K562 (cell line): Measurements from ENCODE around the gene OLFML2A.

Source experiments
- ARNT ChIP-seq, 2 experiments: fragments of 450-650 bp; IDR thresholded peaks; 2 replicates each; pipeline ENCODE4 v1.6.1; 2016; ENCODE audit warnings: mild to moderate bottlenecking in 1 of 2
- CTCF ChIP-seq, 3 experiments: IDR thresholded peaks in 2 of 3; conservative IDR thresholded peaks in 1 of 3; 2 replicates each; pipeline ENCODE4 v1.5.1; 2011 to 2012; ENCODE audit warnings: low read length in 3 of 3, mild to moderate bottlenecking in 3 of 3, control low read depth in 2 of 3, improper control_type of control experiment in 1 of 3, inconsistent platforms in 1 of 3, low read depth in 1 of 3, mixed read lengths in 1 of 3, moderate library complexity in 1 of 3; ENCODE audit not compliant: insufficient read depth in 2 of 3
- FOXK2 ChIP-seq, 2 experiments: fragments of 450-650 bp; IDR thresholded peaks in 1 of 2; conservative IDR thresholded peaks in 1 of 2; 2 replicates each; pipeline ENCODE4 v1.6.1; 2016; ENCODE audit warnings: low read depth in 2 of 2, mild to moderate bottlenecking in 1 of 2
- FOXO4 ChIP-seq: fragments of 450-650 bp; formaldehyde crosslinking; IDR thresholded peaks from 2 replicates; pipeline ENCODE4 v1.4.0; 2020; ENCODE audit warnings: mild to moderate bottlenecking, moderate library complexity
- HDAC6 ChIP-seq: IDR thresholded peaks from 2 replicates; pipeline ENCODE4 v1.6.1; 2012; ENCODE audit warnings: low read depth, mild to moderate bottlenecking, control low read depth, inconsistent platforms, low read length, moderate library complexity
- PBX2 ChIP-seq, 2 experiments: IDR thresholded peaks in 1 of 2; conservative IDR thresholded peaks in 1 of 2; 2 replicates each; pipeline ENCODE4 v1.6.1; 2016; ENCODE audit warnings: low read depth in 2 of 2, mild to moderate bottlenecking in 1 of 2, missing compliant biosample characterization in 1 of 2, missing genetic modification characterization in 1 of 2, moderate library complexity in 1 of 2
- PCBP1 ChIP-seq: fragments of 200-400 bp; formaldehyde crosslinking; IDR thresholded peaks from 2 replicates; pipeline ENCODE4 v1.6.1; 2018; ENCODE audit warnings: mild to moderate bottlenecking, low read depth, low read length; ENCODE audit not compliant: poor library complexity, severe bottlenecking
- POLR2A ChIP-seq: fragments of 450-650 bp; conservative IDR thresholded peaks from 2 replicates; pipeline ENCODE4 v1.6.1; 2016
- RCOR1 ChIP-seq, 2 experiments: IDR thresholded peaks; 2 replicates each; pipeline ENCODE4 v1.6.1; 2012; ENCODE audit warnings: low read depth in 2 of 2, low read length in 2 of 2, borderline replicate concordance in 1 of 2, improper control_type of control experiment in 1 of 2
- SOX6 ChIP-seq: fragments of 450-650 bp; IDR thresholded peaks from 2 replicates; pipeline ENCODE4 v1.6.1; 2014; ENCODE audit warnings: mild to moderate bottlenecking
- SREBF1 ChIP-seq: fragments of 150-350 bp; IDR thresholded peaks from 2 replicates; pipeline ENCODE4 v1.6.1; 2014; ENCODE audit warnings: antibody characterized with exemption, low read depth, low read length, borderline replicate concordance
- TAF1 ChIP-seq: IDR thresholded peaks from 2 replicates; pipeline ENCODE4 v1.6.1; 2011; ENCODE audit warnings: mild to moderate bottlenecking, low read length, moderate library complexity; ENCODE audit not compliant: insufficient read depth, control insufficient read depth, severe bottlenecking; ENCODE audit errors: extremely low read depth
- TOE1 ChIP-seq, 2 experiments: fragments of 450-650 bp in 1 of 2; sonication (generic) in 1 of 2; formaldehyde crosslinking in 1 of 2; IDR thresholded peaks; 2 replicates each; pipeline versions ENCODE4 v1.7.1 to v1.8.0; 2016 to 2022; ENCODE audit warnings: borderline replicate concordance in 2 of 2, mild to moderate bottlenecking in 2 of 2, antibody characterized with exemption in 1 of 2, inconsistent platforms in 1 of 2, low read depth in 1 of 2, missing genetic modification reagents in 1 of 2, moderate library complexity in 1 of 2
- ZNF282 ChIP-seq: sonication (generic); formaldehyde crosslinking; IDR thresholded peaks from 2 replicates; pipeline ENCODE4 v1.8.1; 2023; ENCODE audit warnings: missing genetic modification reagents

- TF ChIP-seq PCBP1 (no peak), POLR2A (no peak), ARNT (IDR thresholded peaks at IDR 0.05) (no peak), SOX6 (no peak), TOE1 (IDR thresholded peaks at IDR 0.05; ENCODE audit: borderline replicate concordance) (no peak), TOE1 (CRISPR knock-in tag; IDR thresholded peaks at IDR 0.05; ENCODE audit: borderline replicate concordance, low read depth) (no peak), SREBF1 (no peak), ZNF282 (CRISPR knock-in tag) (no peak), HDAC6 (no peak), CTCF (IDR thresholded peaks at IDR 0.05 in 2 of 3, conservative IDR thresholded peaks at IDR 0.05 in 1 of 3; ENCODE audit: insufficient read depth in 2 of 3, low read depth in 1 of 3, low read length in 3 of 3) (no peak), TAF1 (no peak), PBX2 (CRISPR knock-in tag; IDR thresholded peaks at IDR 0.05; ENCODE audit: low read depth) (no peak), PBX2 (tag; conservative IDR thresholded peaks at IDR 0.05; ENCODE audit: low read depth) (no peak), FOXK2 (conservative IDR thresholded peaks at IDR 0.05 in 1 of 2, IDR thresholded peaks at IDR 0.05 in 1 of 2; ENCODE audit: low read depth in 2 of 2) (no peak), FOXO4 (CRISPR knock-in tag) (no peak), RCOR1 (IDR thresholded peaks at IDR 0.05; ENCODE audit: borderline replicate concordance in 1 of 2, low read depth in 2 of 2, low read length in 2 of 2) (no peak)
Observed at GRCh38 chr9:124739360-124739759, 37.6 kb upstream of the OLFML2A start.
